HL-60/S4 treated with retinoic acid at 250 ng/mL for 4 days and 3 days (cell line): Measurements from ENCODE around the gene RAF1.

Experiments
- in situ Hi-C: fragments of 300-500 bp; cut with MboI; formaldehyde crosslinking; loops from 2 replicates; pipeline ENCODE4 v1.7.0; 2022; ENCODE audit warnings: low sequenced_read_pairs

Gene RAF1

DNA sequence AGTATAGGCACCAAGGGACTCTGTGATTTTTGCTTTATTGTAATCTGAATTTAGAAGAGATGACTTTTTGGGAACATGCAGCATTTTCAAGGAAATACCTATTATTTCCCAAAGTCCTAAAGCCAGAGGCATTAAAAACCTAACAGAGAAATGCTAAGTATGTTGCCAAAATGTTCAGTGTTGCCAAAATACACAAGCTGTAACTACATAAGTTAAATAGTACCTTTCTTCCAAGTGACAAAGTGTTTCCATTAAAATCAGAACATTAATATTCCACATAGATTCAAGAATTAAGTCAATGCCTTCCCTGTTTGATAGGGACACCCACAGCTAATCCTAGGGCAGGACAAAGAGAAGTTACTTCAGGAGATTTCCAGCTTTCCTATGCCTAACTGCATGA is 65.0 kb downstream of the RAF1 start:
- in situ Hi-C loops = no loop called here

GRCh38 chr3:12593473-12593872 is 70.4 kb downstream of the RAF1 start:
- in situ Hi-C loops = no loop called here

GRCh38 chr3:12591997-12592715 is 71.8 kb downstream of the RAF1 start:
- in situ Hi-C loops = no loop called here

DNA sequence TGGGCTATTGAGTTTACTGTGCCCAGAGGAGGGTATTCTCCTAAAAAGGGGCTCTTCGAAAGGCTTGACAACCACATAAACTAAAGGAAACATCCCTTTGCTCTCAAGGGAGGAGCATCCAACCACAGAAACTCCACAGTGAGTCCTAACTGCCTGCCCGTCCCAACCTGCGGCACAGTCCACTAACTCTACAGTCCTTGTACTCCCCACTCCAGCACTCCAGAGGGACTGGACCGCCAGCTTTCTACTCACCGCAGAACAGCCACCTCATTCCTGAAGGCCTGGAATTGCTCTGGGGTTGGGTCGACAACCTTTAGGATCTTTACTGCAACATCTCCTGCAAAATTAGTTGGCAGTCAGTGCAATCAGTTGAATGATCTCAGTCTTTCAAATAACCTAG is 72.5 kb downstream of the RAF1 start:
- in situ Hi-C loops = no loop called here

DNA sequence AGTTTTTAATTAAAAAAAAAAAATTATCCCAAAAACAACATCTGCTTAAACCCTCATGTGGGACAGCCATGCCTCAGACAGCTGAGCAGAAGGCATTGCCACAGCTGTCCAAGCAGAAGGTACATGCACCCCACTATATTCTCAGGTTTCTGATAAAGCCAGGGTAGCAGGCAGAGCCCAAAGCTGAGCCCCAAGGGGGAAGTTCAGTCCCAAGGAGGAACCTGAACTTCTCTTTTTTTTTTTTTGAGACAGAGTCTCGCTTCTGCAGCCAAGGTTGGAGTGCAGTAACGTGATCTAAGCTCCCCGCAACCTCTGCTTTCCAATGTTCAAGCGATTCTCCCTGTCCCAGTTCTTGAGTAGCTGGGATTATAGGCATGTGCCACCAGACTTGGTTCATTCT is 73.8 kb downstream of the RAF1 start:
- in situ Hi-C loops = no loop called here

DNA sequence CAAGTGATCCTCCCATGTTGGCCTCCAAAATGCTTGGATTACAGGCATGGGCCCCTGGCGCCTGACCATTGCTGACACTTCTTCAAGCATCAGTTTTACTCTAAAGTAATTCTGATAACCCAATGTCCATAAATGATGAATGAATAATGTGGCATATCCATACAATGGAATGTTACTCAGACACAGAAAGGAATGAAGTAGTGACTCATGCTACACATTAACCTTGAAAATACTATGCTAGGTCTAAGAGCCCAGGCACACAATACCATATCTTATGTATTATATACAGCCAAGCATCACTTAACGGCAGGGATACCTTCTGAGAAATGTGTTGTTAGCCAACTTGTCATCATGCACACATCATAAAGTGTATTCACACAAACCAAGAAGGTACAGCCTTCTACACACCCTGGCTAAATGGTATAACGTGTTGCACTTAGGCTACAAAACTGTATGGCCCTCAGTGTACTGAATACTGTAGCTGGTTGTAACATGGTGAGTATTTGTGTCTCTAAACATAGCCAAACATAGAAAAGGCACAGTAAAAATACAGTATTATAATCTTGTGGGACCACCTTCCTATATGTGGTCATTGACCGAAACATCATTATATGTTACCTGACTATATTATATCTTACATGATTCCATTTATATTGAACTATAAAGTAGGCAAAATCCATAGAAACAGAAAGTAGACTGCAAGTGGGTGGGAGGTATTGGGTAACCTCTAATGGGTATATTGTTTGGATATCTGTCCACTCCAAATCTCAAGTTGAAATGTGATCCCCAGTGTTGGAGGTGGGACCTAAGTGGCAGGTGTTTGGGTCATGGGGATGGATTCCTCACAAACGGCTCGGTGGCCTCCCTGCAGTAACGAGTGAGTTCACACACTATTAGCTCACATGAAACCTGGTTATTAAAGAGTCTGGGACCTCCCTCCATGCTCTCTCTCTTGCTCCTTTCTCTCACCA is 75.6 kb downstream of the RAF1 start:
- in situ Hi-C loops = no loop called here

- in situ Hi-C loops = no loop called here
Measured at GRCh38 chr3:12586403-12586802, 77.5 kb downstream of the RAF1 start.

DNA sequence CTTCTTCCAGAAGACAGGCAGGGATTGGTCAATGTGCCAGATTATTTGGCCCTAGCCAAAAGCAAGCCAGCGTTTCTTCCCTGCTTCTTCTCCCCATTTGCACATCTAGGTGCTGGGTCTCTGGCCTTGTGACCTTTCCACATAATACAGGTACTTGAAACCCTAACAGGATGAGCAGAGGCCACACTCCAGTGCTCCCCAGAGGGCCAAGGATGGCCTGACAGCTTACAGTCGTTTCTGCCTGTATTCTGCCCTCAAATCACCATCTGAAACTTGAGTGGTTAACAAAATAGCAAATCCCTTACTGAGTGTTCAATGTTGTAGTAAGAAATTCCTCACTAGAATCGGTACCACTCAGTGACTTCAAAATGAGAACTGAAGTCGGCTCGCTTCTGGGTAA is 77.9 kb downstream of the RAF1 start:
- in situ Hi-C loops = no loop called here

DNA sequence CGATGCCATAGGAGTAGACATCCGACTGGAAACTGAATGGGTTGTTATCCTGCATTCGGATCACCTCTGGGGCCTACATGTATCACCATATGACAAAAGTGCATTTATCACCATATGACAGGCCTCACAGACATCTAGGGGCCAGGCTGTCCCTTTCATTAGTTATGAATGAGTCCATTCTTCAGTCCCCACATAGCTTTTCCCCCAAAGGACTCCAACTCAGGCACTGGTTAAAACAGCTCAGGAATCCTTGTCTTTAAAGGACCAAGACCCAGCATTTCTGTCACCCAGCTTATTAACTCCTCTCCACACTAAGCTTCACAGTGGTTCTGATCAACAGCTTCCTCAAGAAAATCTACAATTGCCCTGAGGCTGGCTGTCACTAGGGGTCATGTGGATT is 78.7 kb downstream of the RAF1 start:
- in situ Hi-C loops = no loop called here

DNA sequence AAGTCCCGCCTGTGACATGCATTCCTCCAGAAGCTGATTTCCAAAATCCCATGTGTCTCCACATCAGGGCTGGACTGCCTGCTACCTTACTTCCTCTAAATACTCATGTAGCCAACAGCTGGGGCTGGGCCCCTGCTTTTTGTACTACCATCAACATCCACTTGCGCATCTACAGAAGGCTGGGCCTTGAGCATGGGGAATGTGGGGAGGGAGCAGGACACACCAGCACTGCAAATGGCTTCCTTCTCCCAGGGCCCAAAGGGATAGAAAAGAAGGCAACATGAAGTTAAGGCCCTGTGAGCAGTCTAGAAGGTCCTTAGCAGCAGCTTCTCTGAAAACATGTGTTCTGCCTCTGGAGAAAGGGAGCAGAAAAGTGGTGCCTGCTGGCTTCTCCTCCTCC is 79.8 kb downstream of the RAF1 start:
- in situ Hi-C loops = no loop called here

- in situ Hi-C loops = no loop called here
Measured at GRCh38 chr3:12583280-12583679, 80.6 kb downstream of the RAF1 start.

DNA sequence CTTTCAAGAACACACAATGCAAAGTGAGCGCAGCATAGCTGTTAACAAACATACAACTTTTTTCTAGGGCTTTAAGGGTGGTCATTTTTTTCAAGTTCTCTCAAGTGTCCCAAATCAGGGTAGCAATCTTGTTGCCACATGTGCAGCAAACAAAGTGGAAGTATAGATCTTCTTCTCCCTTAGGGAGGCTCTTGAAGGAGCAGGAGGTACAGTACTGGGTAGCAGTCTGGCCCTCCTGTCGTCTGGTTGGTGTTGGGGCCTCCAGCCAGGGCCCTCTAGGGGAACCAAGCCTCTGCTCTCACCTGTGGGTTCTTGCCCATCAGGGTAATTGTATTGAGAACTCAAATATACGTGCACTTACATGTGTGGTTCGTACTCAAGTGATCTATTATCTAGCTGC is 81.2 kb downstream of the RAF1 start:
- in situ Hi-C loops = no loop called here

GRCh38 chr3:12579905-12580304 is 84.0 kb downstream of the RAF1 start:
- in situ Hi-C loops = no loop called here

GRCh38 chr3:12579456-12579855 is 84.5 kb downstream of the RAF1 start:
- in situ Hi-C loops = no loop called here

DNA sequence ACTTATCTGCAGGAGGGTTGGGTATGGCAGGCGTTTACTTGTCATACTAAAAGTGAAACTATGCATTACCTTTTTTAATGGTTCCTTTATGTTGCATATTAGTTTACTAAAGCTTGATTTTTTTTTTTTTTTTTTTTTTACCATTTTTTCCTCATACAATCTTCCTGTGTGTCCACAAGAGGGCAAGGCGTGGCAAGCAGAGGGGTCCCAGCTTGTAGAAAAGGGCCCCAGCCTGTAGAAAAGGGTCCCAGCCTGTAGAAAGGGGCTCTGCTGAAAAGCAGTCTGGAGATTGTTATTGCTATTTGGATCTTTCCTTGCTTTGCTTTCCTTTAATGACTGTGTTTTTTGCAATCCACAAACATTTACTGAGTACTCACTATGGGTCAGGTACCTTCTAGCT is 85.2 kb downstream of the RAF1 start:
- in situ Hi-C loops = no loop called here

- in situ Hi-C loops = no loop called here
Measured at GRCh38 chr3:12577379-12577778, 86.5 kb downstream of the RAF1 start.

DNA sequence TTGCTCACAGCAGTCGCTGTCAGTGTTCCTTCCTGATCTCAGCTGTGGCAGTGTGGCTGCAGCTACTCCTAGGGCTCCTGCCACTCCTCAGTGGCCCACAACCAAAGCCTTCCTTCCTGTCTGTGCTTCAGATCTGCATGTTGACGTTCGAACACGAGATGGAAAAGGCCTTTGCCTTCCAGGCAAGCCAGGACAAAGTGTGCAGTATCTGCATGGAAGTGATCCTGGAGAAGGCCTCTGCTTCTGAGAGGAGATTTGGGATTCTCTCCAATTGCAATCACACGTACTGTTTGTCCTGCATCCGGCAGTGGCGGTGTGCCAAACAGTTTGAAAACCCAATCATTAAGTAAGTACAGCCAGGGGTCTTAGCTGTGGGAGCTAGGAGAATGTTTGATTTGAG is 89.3 kb downstream of the RAF1 start:
- in situ Hi-C loops = no loop called here

GRCh38 chr3:12574131-12574530 is 89.8 kb downstream of the RAF1 start:
- in situ Hi-C loops = no loop called here

GRCh38 chr3:12571986-12572385 is 91.9 kb downstream of the RAF1 start:
- in situ Hi-C loops = no loop called here

GRCh38 chr3:12569836-12570235 is 94.1 kb downstream of the RAF1 start:
- in situ Hi-C loops = no loop called here

- in situ Hi-C loops = no loop called here
Measured at GRCh38 chr3:12568747-12569146, 95.2 kb downstream of the RAF1 start.

DNA sequence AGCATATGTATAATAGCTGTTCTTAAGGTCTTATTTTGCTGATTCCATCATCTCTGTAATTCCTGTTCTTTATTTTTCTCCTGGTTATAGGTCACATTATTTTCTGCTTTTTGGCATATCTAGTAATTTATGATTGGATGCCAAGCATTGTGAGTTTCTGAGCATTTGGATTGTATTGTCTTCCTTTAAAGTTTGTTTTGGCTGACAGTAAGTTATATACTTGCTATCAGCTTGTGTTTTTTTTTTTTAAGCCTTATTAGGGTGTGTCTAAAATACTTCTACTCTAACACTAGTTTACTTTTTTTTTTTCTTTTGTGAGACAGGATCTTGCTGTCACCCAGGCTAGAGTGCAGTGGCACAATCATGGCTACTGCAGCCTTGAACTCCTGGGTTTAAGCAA is 96.9 kb downstream of the RAF1 start:
- in situ Hi-C loops = no loop called here
